Stimulated activated CD8-positive, alpha-beta memory T cell treated with anti-CD3 and anti-CD28 coated beads, Interleukin-7, amount 100 ng/mL, for 48 hours (primary cell): ENCODE data around the gene ATP1B1.
A peak's percentile ranks its signal among the peaks of the same experiment; 100 is the strongest.

Source experiments
- DNase-seq, 2 donors: peaks; one replicate each; pipeline ENCODE4 v3.0.0-alpha.2; 2020; ENCODE audit warnings: low read depth in 1 of 2; ENCODE audit errors: extremely low read depth in 1 of 2

The ATP1B1 gene

GRCh38 chr1:169092399-169092798, 14.1 kb upstream of the ATP1B1 start:
- no peak for DNase-seq

- no peak for DNase-seq
Observed at GRCh38 chr1:169094897-169095569, 11.5 kb upstream of the ATP1B1 start.

GRCh38 chr1:169098380-169098779, 8.1 kb upstream of the ATP1B1 start:
- no peak for DNase-seq

GRCh38 chr1:169099561-169099960, 6.9 kb upstream of the ATP1B1 start:
- DNase-seq = no peak

GRCh38 chr1:169100208-169100607, 6.3 kb upstream of the ATP1B1 start:
- no peak for DNase-seq

GRCh38 chr1:169100651-169101088, 5.8 kb upstream of the ATP1B1 start:
- no peak for DNase-seq

- DNase-seq = no peak
Observed at GRCh38 chr1:169102567-169102966, 3.9 kb upstream of the ATP1B1 start.

GRCh38 chr1:169103002-169103401, 3.5 kb upstream of the ATP1B1 start:
- no peak for DNase-seq

GRCh38 chr1:169103480-169103893, 3.0 kb upstream of the ATP1B1 start:
- no peak for DNase-seq

- DNase-seq = no peak
Observed at GRCh38 chr1:169105087-169105433, 1.4 kb upstream of the ATP1B1 start.

GRCh38 chr1:169105434-169106094, 926 bp upstream of the ATP1B1 start:
- peak in 1 of 2 donors; percentile 9 for DNase-seq

GRCh38 chr1:169106921-169107602, 572 bp downstream of the ATP1B1 start:
- no peak for DNase-seq

- peak in 1 of 2 donors; percentile 25 for DNase-seq
Observed at GRCh38 chr1:169107603-169108208, 1.2 kb downstream of the ATP1B1 start.

- DNase-seq = no peak
Observed at GRCh38 chr1:169108223-169108622, 1.7 kb downstream of the ATP1B1 start.

GRCh38 chr1:169108863-169109560, 2.5 kb downstream of the ATP1B1 start:
- DNase-seq = no peak

- no peak for DNase-seq
Observed at GRCh38 chr1:169109561-169110134, 3.2 kb downstream of the ATP1B1 start.

- no peak for DNase-seq
Observed at GRCh38 chr1:169110236-169110635, 3.7 kb downstream of the ATP1B1 start.

- DNase-seq = no peak
Observed at GRCh38 chr1:169110689-169111447, 4.4 kb downstream of the ATP1B1 start.

GRCh38 chr1:169111472-169111871, 5.0 kb downstream of the ATP1B1 start:
- no peak for DNase-seq

GRCh38 chr1:169112241-169112640, 5.8 kb downstream of the ATP1B1 start:
- no peak for DNase-seq
